ENCODE measurements around the gene ADGRL1.
A peak's percentile ranks its signal among the peaks of the same experiment; 100 is the strongest.

The ADGRL1 gene

DNA sequence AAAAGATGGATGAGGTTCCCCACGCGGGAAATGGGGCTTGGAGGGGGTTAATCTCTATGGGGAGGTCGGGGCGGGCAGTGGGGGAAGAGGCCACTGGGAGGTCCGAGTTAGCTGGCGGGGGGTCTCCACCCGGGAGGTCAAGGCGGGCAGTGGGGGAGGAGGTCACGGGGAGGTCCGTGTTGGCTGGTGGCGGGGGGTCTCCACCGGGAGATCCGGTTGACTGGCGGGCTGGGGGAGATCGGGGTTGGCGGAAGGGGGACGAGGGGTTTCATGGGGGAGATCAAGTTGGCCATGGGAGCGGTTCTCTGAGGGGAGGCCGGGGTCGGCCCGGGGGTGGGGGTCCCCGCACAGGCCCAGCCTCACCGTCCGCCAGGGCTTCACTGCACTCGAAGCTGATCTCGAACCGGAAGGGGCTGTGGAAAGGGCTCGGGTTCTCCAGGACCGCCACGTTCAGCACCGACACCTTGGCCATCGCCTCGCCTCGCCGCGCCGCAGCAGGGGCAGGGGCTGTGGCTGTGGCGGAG, 69.9 kb downstream of the ADGRL1 start:
- DNase-seq = no peak

DNA sequence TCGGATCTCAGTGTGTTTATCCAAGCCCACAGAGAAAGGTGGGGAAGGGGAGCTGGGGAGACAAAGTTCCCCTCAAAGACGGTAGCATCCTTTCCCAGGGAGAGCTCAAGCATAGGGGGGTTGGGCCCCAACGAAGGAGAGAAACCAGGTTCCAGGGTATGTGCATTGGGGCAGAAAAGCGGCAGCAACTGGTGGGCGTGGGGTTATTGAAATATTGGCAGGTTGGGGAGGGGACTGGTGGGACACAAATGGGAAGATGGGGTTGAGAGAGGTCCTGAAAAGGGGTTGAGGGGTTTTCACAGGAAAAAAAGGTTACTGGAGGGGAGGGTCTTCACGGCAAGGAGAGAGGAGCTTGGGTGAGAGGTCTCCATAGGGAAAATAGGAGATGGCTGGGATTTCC, 70.6 kb downstream of the ADGRL1 start:
- no peak for DNase-seq

DNA sequence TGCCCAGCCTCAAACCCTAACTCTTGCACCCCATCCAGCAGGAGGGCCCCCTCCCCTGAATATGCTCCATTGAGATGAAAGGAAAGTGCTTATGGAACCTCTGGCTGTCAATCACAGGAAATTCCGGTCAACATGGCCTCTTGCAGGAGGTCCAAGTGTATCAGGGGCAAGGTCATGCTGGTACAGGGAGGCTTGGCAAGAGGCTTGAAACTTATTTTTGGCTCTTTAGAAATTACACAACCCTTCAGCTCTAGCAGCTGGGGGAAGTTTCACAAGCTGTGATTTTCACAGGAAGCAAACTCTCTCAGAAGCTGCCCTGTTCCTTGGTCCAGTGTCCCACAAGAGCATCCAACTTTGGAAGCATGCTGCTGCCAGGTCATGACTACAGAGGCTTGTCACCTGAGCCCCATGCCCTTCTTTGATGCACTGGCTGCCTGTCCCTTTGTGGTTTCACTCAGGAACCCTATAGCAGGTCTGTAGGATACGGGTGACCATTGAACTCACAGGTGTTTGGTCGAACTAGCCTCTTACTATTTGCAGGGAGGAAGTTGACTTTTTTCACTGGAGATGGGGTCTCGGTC, 78.0 kb downstream of the ADGRL1 start:
- no peak for DNase-seq

DNA sequence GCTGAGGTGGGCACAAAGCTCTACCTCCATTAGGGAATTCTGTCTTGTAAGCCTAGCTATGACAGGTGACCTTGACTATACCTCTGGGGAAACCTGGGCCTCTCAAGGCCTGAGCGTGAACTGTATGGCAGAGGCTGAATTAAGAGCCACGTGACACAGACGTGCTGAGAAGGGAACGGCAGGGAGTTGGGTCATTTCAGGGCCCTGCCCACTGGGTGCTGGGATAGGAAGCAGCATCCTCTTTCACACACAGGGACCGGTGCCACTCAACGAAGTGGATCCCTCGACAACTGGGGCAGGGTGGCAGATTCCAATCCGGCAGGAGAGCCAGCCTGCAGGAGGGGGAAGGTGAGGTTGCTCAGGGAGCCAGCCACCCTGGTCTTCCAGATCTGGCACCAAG, 78.8 kb downstream of the ADGRL1 start:
- DNase-seq = no peak

DNA sequence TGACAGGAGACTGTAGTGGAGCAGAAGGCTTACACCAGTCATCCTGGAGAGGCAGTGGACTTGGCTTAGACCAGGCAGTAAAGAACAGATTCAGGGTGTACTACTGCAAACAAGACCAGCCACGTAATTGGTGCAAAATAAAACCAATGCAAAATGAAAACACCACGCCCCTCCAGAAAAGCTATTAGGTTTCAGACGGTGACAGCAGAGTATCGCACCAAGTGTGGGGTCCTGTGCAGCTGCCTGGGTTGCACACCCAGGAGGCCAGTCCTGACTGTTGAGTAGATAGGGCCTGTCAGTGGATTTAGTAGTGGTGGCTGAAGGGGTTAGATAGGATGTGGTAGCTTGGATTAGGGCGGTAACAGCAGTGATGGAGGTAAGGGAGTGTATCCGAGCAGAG, 83.0 kb downstream of the ADGRL1 start:
- DNase-seq = no peak

DNA sequence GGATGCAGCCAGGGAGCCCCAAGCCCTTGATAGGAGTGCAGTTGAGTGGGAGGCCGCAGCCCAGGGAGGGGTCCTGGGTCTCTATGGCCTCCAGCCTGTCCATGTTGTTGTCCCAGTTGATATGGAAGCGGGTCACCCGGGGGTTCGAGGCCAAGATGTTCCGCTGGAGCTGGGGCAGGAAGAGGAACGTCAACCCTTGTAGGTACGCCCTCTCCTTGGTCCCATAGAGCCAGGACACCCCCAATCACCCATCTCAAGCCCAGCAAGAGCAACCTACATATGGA, 85.5 kb downstream of the ADGRL1 start:
- no peak for DNase-seq

DNA sequence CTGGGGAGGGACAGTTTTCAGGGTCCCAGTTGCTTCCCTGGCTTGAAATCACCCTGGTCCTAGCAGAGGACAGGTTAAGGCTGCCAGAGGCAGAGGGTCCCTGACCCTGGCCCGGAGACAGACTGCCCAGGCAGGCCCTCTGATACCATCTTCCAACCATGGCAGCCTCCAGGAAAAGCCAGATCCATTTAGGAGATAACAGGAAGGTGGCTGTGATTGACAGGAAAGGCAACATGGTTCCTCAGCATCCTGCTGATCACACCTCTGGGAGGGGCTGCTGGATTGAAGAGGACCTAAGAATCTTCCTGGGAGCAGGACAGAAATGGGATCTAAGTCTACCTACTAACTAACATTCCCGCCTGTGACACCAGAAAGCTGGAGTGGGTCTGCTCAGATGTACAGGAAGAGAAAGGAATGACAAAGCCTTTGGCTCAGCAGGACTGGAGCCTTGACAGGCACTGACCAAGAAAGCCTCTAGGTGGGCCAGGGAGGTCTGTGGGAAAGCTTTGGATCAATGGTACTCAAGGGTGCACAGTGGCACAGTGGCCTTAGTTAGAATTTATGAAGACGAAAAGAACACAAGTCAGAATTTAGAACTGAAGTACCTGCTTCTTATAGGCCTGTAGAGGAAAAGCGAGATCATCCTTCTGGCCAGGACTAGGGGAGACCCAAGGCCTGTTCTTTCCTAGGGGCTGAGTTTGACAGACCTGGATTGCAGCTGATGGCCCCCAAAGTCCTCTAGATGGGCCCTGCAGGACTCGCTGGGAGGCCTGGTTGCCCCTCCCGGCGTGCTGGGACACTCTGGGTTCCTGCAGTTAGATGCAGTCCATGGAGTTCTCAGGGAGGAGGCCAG, 86.1 kb downstream of the ADGRL1 start:
- no peak for DNase-seq

DNA sequence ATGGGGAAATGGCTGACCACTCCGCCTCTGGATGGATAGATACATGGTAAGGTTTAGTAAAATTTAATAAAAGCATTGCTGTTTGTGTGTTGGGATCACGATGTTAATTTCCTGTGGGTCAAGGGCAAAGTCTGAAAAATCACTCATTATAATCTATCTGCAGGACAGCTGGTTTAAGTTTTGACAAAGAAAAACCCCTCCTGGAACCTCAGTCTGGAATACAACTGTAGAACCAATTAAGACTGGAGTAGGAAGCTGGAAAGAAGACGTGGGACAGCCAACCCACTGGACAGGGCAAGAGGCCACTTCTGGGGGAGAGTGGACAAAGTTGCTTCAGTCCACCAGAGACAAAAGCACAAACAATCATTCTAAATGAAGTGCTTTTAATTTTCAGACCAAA, 86.8 kb downstream of the ADGRL1 start:
- no peak for DNase-seq

DNA sequence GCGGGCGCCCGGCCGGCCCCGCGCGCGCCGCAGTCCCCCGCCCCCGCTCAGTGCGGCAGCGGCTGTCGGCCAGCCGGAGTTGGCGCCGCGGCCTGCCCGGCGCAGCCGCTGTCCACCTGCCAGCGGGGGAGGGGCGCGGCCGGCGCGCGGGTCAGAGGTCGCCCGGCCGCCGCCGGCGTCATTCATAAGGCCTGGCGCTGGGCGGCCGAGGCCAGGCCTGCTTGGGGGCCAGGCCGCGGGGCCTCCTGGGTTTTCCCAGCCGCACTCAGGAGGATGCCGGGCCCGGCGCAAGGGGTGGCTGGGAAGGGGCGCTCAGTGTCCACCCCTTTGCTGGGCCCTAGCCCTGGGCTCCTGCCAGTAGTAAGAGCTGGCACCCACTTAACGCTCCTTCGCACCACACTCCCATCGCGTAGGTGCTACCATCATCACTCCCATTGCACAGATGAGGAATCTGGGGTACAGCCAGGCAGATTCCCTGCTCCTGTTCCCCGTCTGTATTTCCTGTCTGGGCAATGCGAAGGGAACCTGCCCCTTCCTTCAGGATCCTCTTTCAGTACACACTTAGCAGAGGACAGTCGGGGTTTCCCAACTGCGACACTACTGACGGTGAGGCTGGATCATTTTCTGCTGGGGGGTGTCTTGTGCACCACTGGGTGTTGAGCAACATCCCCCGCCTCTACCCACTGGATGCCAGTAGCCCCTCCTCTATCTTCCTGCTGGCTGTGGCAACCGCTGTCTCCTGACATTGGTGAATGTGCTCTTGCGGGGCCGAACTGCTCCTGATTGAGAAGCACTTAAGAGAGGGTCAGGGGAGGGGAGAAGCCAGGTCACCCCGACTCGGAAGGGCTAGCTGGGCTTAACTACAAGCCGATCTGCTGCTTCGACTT, 87.6 kb downstream of the ADGRL1 start:
- peak in 1 of 2 experiments; percentile 65 for DNase-seq

GRCh38 chr19:14117668-14118164, 88.3 kb downstream of the ADGRL1 start, which contains the start of gene PRKACA:
Gene PRKACA, minus strand, starts transcription at chr19:14117762. Its CDS starts 215 bp downstream, at chr19:14117547.
- peak; percentile 89 to 97 for DNase-seq

DNA sequence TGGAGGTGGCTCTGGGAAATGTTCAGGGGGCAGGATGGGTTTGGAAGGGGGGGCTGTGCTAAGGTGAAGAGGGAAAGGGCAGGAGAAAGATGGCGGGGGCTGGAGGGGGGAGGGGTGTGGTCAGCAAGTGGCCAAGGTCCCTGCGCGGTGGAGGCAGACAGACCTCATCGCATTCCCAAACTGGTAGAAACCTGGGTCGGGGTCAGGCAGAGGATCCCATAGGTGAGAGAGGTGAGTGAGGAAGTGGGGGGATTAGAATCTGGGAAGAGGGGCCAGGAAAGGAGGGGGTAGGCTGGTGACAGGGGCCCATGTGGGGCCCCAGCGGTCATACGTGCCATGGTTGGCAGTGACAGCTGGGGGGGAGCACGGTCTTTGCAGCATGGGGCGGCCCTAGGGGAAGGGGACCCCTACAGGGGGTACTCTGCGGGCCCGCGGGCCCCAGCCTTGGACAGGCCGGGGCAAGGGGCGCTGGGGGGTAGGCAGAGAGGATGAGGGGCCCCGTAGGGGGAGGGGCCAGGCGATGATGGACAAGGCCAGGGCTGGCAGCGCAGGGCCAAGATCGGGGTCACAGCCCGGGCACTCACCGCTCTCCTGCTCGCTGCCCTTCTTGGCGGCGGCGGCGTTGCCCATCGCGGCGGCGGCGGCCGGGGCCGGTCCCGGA, 88.9 kb downstream of the ADGRL1 start:
- DNase-seq = no peak

DNA sequence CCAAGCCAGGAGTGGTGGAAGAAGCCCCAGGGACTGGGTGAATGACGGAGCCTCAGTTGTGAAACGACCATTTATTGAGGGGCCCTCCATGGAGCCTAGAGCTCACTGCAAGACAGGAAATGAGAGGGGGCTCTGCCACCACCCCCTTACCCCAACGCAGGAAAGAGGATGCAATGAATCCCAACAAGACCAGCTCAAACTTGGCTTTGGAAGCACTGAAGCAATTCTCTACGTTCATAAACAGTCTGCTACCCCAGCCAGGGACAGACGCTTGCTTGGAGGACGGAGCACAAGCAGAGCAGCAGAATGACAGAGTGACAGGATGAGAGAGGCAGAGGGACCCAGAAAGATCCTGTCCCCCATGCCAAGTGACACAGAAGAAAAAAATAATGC, 89.4 kb downstream of the ADGRL1 start:
- no peak for DNase-seq

GRCh38 chr19:14115756-14116155, 90.2 kb downstream of the ADGRL1 start:
- no peak for DNase-seq

GRCh38 chr19:14114854-14115253, 91.1 kb downstream of the ADGRL1 start:
- no peak for DNase-seq

- DNase-seq = no peak
Observed at GRCh38 chr19:14114439-14114838, 91.5 kb downstream of the ADGRL1 start.

DNA sequence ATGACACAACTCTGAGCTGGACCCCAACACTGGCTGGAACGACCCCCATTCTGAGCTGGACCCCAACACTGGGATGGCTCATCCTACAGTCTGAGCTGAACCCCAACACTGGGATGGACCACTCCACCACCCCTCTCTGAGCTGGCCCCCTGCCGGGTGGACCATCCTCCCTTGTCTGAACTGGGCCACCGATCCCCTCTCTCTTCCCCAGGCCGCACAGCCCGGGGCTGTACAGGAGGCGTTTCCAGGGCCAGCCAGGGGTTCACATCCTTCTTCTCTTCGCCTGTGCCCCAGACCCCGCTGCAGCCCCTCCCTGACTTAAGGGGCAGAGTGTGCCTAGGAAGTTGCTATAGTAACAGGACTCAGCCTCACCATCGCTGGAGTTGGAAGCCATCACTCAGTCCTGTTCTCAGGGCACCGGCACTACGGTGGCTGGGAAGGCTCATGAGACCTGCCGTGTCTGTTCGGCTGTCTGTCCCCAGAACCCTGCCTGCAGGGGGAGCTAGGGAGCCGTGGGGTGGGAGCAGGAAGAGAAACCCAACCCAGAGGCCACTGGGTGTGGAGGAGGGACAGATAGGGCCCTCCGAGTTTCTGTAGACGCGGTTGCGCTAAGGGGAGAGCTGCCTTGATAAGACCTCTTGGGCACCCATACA, 92.1 kb downstream of the ADGRL1 start:
- DNase-seq = no peak

- DNase-seq = no peak
Observed at GRCh38 chr19:14112809-14113385, 93.1 kb downstream of the ADGRL1 start.

- DNase-seq = no peak
Observed at GRCh38 chr19:14112051-14112808, 93.7 kb downstream of the ADGRL1 start.

- no peak for DNase-seq
Observed at GRCh38 chr19:14111486-14111885, 94.5 kb downstream of the ADGRL1 start.

GRCh38 chr19:14110650-14111049, 95.3 kb downstream of the ADGRL1 start:
- DNase-seq = no peak
